ENCODE data around the gene SPOP. TPM values are rescaled to one million over a fixed set of nuclear protein-coding genes. Genes with fewer than 3 reads are reported as not detected.
"Not testable (repeated sequence)": the region's sequence is repeated elsewhere in the genome, so short reads cannot be mapped to it uniquely, and the experiment has no call there.

SPOP gene
- total RNA-seq: 10 to 100 TPM; 66.9 to 69.2 TPM

GRCh38 chr17:49677933-49678847 is at the start of gene SPOP:
SPOP (minus strand) TSS chr17:49678097; CDS start chr17:49622810, 55,287 bp downstream.
- DNase-seq: peak; percentile 100
- intact Hi-C loops (cut with micrococcal nuclease): loop anchor here (1.0 to 10.0 kb wide), 14 partner anchors 10 to 377 kb away; partner anchors contain the start of genes FAM117A, ITGA3, NXPH3 and PHB1
- Mint-ChIP-seq H3K9me3 (peaks cover 2% of the 10 kb centered on the region), H3K36me3 (ENCODE audit: low read depth) (peaks cover 19% of the 10 kb centered on the region), H3K27me3 (ENCODE audit: low read depth) (no peaks in the 10 kb centered on the region), H3K27ac (peak within 1 kb of the TSS; percentile 95), H3K4me3 (peak within 1 kb of the TSS; percentile 93), H3K4me1 (ENCODE audit: low read depth) (peaks cover 38% of the 10 kb centered on the region)
- CTCF ChIA-PET: interaction anchor here (0.7 to 1.0 kb wide), 3 partner anchors 17 to 281 kb away, joined by 3 to 5 read pairs (median 3); no protein-coding TSS in a partner anchor

- CTCF ChIA-PET: interaction anchor here (0.6 to 1.9 kb wide), 4 partner anchors 12 to 239 kb away, joined by 3 to 4 read pairs (median 3); no protein-coding TSS in a partner anchor
- peaks cover 3% of the 10 kb centered on the region for H3K9me3 Mint-ChIP-seq
- peaks cover 17% of the 10 kb centered on the region for H3K36me3 Mint-ChIP-seq (ENCODE audit: low read depth)
- DNase-seq: no peak
- no peak overlapping the region for H3K27ac Mint-ChIP-seq
- no peaks in the 10 kb centered on the region for H3K27me3 Mint-ChIP-seq (ENCODE audit: low read depth)
- H3K4me1 Mint-ChIP-seq (ENCODE audit: low read depth): peaks cover 53% of the 10 kb centered on the region
- intact Hi-C loops (cut with micrococcal nuclease): no loop called here
- no peak overlapping the region for H3K4me3 Mint-ChIP-seq
These were observed 49.5 kb upstream of the SPOP start for GRCh38 chr17:49727380-49727779.

GRCh38 chr17:49725452-49726130 is 47.7 kb upstream of the SPOP start:
- H3K27me3 Mint-ChIP-seq (ENCODE audit: low read depth): no peaks in the 10 kb centered on the region
- intact Hi-C loops (cut with micrococcal nuclease): no loop called here
- H3K9me3 Mint-ChIP-seq: peaks cover 3% of the 10 kb centered on the region
- CTCF ChIA-PET: no interaction called here
- no peak overlapping the region for H3K27ac Mint-ChIP-seq
- H3K4me3 Mint-ChIP-seq: no peak overlapping the region
- H3K36me3 Mint-ChIP-seq (ENCODE audit: low read depth): peaks cover 12% of the 10 kb centered on the region
- peaks cover 42% of the 10 kb centered on the region for H3K4me1 Mint-ChIP-seq (ENCODE audit: low read depth)
- DNase-seq: no peak

GRCh38 chr17:49724552-49724951 is 46.7 kb upstream of the SPOP start:
- intact Hi-C loops (cut with micrococcal nuclease); H3K27ac Mint-ChIP-seq; H3K4me3 Mint-ChIP-seq; H3K27me3 Mint-ChIP-seq (ENCODE audit: low read depth); CTCF ChIA-PET; H3K9me3 Mint-ChIP-seq; DNase-seq: not testable (repeated sequence)
- peaks cover 12% of the 10 kb centered on the region for H3K36me3 Mint-ChIP-seq (ENCODE audit: low read depth)
- peaks cover 35% of the 10 kb centered on the region for H3K4me1 Mint-ChIP-seq (ENCODE audit: low read depth)

GRCh38 chr17:49723423-49723822 is 45.5 kb upstream of the SPOP start:
- H3K4me3 Mint-ChIP-seq: no peak overlapping the region
- CTCF ChIA-PET: interaction anchor here (0.7 kb wide), 1 partner anchor 273 kb away, joined by 3 read pairs; no protein-coding TSS in a partner anchor
- peaks cover 10% of the 10 kb centered on the region for H3K36me3 Mint-ChIP-seq (ENCODE audit: low read depth)
- peak overlapping the region; percentile 11 for H3K27ac Mint-ChIP-seq
- no peak for DNase-seq
- peaks cover 3% of the 10 kb centered on the region for H3K9me3 Mint-ChIP-seq
- intact Hi-C loops (cut with micrococcal nuclease): no loop called here
- H3K27me3 Mint-ChIP-seq (ENCODE audit: low read depth): no peaks in the 10 kb centered on the region
- H3K4me1 Mint-ChIP-seq (ENCODE audit: low read depth): peaks cover 27% of the 10 kb centered on the region

GRCh38 chr17:49722066-49722465 is 44.2 kb upstream of the SPOP start:
- Mint-ChIP-seq H3K4me1 (ENCODE audit: low read depth) (peaks cover 29% of the 10 kb centered on the region), H3K4me3 (no peak overlapping the region), H3K36me3 (ENCODE audit: low read depth) (peaks cover 19% of the 10 kb centered on the region), H3K9me3 (peaks cover 3% of the 10 kb centered on the region), H3K27me3 (ENCODE audit: low read depth) (no peaks in the 10 kb centered on the region), H3K27ac (no peak overlapping the region)
- CTCF ChIA-PET: interaction anchor here (0.6 to 1.5 kb wide), 3 partner anchors 8 to 27 kb away, joined by 3 to 5 read pairs (median 3); no protein-coding TSS in a partner anchor
- no peak for DNase-seq
- intact Hi-C loops (cut with micrococcal nuclease): no loop called here

GRCh38 chr17:49717371-49717861 is 39.5 kb upstream of the SPOP start:
- intact Hi-C loops (cut with micrococcal nuclease): loop anchor here (1.0 kb wide), 1 partner anchor 22 kb away; no protein-coding TSS in a partner anchor
- CTCF ChIA-PET: interaction anchor here (0.8 to 1.2 kb wide), 2 partner anchors 9 to 12 kb away, joined by 3 to 5 read pairs; no protein-coding TSS in a partner anchor
- Mint-ChIP-seq H3K27me3 (ENCODE audit: low read depth) (no peaks in the 10 kb centered on the region), H3K27ac (peak overlapping the region; percentile 75), H3K4me1 (ENCODE audit: low read depth) (peaks cover 37% of the 10 kb centered on the region), H3K36me3 (ENCODE audit: low read depth) (peaks cover 22% of the 10 kb centered on the region), H3K4me3 (no peak overlapping the region), H3K9me3 (no peaks in the 10 kb centered on the region)
- peak; percentile 55 for DNase-seq

GRCh38 chr17:49716668-49717364 is 38.9 kb upstream of the SPOP start:
- Mint-ChIP-seq H3K4me3 (no peak overlapping the region), H3K36me3 (ENCODE audit: low read depth) (peaks cover 22% of the 10 kb centered on the region), H3K4me1 (ENCODE audit: low read depth) (peaks cover 37% of the 10 kb centered on the region), H3K9me3 (no peaks in the 10 kb centered on the region), H3K27me3 (ENCODE audit: low read depth) (no peaks in the 10 kb centered on the region), H3K27ac (peak overlapping the region; percentile 77)
- no peak for DNase-seq
- intact Hi-C loops (cut with micrococcal nuclease): loop anchor here (1.0 kb wide), 1 partner anchor 22 kb away; no protein-coding TSS in a partner anchor
- CTCF ChIA-PET: interaction anchor here (0.8 to 2.7 kb wide), 5 partner anchors 8 to 149 kb away, joined by 3 to 8 read pairs (median 5); no protein-coding TSS in a partner anchor

GRCh38 chr17:49715717-49716279 is 37.9 kb upstream of the SPOP start:
- H3K4me3 Mint-ChIP-seq: no peak overlapping the region
- intact Hi-C loops (cut with micrococcal nuclease): loop anchor here (1.0 kb wide), 2 partner anchors 34 to 49 kb away; partner anchors contain the start of gene FAM117A
- no peaks in the 10 kb centered on the region for H3K9me3 Mint-ChIP-seq
- H3K27me3 Mint-ChIP-seq (ENCODE audit: low read depth): no peaks in the 10 kb centered on the region
- peaks cover 27% of the 10 kb centered on the region for H3K36me3 Mint-ChIP-seq (ENCODE audit: low read depth)
- DNase-seq: peak; percentile 46
- CTCF ChIA-PET: interaction anchor here (1.0 to 2.7 kb wide), 12 partner anchors 10 to 159 kb away, joined by 3 to 13 read pairs (median 4); partner anchors contain the start of gene FAM117A
- peaks cover 37% of the 10 kb centered on the region for H3K4me1 Mint-ChIP-seq (ENCODE audit: low read depth)
- H3K27ac Mint-ChIP-seq: peak overlapping the region; percentile 77

- Mint-ChIP-seq H3K4me1 (ENCODE audit: low read depth) (peaks cover 37% of the 10 kb centered on the region), H3K9me3 (no peaks in the 10 kb centered on the region), H3K27me3 (ENCODE audit: low read depth) (no peaks in the 10 kb centered on the region), H3K27ac (peak overlapping the region; percentile 77), H3K36me3 (ENCODE audit: low read depth) (peaks cover 27% of the 10 kb centered on the region), H3K4me3 (no peak overlapping the region)
- intact Hi-C loops (cut with micrococcal nuclease): loop anchor here (1.0 kb wide), 2 partner anchors 34 to 49 kb away; partner anchors contain the start of gene FAM117A
- CTCF ChIA-PET: interaction anchor here (1.0 to 2.7 kb wide), 13 partner anchors 9 to 158 kb away, joined by 3 to 13 read pairs (median 4); partner anchors contain the start of gene FAM117A
- peak; percentile 57 for DNase-seq
These were observed 37.3 kb upstream of the SPOP start for GRCh38 chr17:49715216-49715615.

Measured in activated naive CD4-positive, alpha-beta T cell treated with anti-CD3 and anti-CD28 coated beads for 36 hours (primary cell).